HG03045 (cell line): ENCODE data around the gene SLC22A3.
"Not testable (repeated sequence)": the region's sequence is repeated elsewhere in the genome, so short reads cannot be mapped to it uniquely, and the experiment has no call there.

Source experiments
- ATAC-seq: cut with Tn5 transposase; IDR thresholded peaks from one replicate; pipeline ENCODE4 v1.9.1; 2021; ENCODE audit warnings: mild to moderate bottlenecking, moderate library complexity; ENCODE audit not compliant: unreplicated experiment

SLC22A3 gene, protein sequence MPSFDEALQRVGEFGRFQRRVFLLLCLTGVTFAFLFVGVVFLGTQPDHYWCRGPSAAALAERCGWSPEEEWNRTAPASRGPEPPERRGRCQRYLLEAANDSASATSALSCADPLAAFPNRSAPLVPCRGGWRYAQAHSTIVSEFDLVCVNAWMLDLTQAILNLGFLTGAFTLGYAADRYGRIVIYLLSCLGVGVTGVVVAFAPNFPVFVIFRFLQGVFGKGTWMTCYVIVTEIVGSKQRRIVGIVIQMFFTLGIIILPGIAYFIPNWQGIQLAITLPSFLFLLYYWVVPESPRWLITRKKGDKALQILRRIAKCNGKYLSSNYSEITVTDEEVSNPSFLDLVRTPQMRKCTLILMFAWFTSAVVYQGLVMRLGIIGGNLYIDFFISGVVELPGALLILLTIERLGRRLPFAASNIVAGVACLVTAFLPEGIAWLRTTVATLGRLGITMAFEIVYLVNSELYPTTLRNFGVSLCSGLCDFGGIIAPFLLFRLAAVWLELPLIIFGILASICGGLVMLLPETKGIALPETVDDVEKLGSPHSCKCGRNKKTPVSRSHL

DNA sequence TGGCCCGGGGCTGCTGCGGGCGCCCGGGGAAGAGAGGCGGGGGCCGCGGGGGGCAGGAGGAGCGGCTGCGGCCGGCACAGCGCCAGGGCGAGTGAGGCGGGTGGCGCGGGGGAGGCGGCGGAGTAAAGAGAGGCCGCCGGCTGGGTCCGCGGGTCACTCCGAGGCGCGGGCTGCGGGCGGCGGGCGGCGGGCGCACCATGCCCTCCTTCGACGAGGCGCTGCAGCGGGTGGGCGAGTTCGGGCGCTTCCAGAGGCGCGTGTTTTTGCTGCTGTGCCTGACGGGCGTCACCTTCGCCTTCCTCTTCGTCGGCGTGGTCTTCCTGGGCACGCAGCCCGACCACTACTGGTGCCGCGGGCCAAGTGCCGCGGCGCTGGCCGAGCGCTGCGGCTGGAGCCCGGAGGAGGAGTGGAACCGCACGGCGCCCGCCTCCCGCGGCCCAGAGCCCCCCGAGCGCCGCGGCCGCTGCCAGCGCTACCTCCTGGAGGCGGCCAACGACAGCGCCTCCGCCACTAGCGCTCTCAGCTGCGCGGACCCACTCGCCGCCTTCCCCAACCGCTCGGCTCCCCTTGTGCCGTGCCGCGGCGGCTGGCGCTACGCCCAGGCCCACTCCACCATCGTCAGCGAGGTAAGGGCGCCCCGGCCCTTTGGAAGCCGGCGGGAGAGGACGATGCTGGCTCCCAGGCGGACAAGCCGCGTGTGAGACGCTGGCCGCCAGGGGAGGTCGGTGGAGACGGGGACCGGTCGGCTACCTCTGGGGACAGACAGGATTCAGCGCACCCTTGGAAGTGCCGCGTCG, at the start of gene SLC22A3:
Gene SLC22A3, plus strand, starts transcription at position 156 of the 797 bp plus-strand sequence. Its CDS starts 42 bp downstream, at position 198.
- no peak for ATAC-seq

DNA sequence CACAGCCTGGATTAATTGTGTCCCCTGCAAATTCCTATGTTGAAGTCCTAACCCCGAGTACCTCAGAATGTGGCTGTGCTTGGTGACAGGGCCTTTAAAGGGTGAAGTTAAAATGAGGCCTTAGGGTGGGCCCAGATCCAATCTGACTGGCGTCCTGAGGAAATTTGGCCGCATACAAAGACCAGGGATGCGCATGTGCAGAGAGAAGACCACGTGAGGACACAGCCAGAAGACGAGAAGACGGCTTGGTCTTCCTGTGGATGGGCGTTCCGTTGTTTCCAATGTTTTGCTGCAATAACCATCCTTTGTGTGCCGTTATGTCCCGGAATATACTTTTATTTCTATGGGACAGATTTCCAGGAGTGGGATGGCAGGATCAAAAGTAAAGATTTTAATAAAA, 48.6 kb upstream of the SLC22A3 start:
- no peak for ATAC-seq

DNA sequence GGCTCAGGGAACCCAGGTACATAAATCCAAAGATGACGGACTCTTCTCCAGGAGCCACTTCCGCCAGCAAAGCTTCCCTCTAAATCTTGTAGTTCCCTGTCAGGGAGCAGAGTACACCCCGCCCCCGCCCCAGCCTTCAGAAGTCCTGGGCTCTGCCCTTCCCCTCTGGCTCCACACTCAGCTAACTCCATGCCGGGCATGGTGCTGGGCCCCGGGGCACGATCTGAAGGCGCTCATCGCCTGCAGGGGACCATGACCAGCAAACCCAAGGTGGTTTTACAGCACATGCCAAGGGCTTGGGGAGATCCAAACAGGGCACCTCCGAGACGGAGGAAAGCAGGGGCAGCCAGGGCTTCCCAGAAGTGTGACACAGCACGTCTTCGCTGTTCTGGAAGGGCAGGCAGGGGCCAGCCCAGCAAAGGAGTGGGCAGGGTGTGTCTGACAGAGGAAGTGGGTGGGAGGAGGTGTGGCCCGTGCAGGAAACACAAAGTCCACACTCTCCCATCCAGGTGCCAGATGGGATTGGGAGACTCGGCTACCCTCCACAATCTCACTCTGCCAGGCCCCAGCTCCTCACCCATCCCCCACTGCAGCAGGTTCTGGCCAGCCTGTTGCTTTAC, 48.0 kb upstream of the SLC22A3 start:
- no peak for ATAC-seq

DNA sequence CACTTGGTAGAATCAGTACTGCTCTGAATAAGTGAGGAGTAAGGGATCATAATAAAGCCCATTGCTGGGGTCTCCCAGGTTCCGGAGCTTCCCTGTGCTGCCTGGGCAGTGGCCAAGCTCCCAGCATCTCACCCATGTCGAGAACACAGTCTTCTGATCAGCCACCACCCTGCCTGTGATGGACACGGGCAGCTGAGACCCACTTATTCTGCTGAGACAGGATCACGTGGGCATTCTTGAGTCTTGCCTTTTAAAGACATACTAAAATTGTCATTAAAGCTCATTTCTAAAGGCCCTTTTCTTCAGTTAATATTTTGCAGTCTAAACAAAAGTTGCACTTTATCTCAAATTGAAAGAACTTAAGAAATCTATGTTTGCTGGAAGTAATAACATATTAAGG, 46.8 kb upstream of the SLC22A3 start:
- ATAC-seq, result no peak

DNA sequence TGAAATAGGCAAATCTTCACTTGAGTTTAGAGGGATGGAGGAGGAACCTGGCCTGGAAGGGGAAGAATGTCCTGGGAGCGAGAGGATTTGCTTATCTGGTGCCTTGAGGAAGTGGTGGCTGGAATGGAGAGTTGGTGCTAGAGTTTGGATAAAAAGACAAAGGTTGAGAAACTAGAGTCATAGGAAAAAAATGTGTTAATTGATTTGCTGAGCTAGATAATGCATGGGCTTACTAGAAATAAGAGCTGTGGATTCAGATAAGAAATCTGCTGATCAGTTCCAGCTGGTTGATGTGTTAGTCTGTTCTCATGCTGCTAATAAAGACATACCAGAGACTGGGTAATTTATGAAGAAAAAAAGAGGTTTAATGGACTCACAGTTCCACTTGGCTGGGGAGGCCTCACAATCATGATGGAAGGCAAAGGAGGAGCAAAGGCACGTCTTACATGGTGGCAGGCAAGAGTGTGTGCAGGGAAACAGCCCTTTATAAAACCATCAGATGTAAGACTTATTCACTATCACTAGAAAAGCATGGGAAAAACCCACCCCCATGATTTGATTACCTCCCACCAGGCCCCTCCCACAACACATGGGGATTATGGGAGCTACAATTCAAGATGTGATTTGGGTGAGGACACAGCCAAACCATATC, 45.6 kb upstream of the SLC22A3 start:
- ATAC-seq, result not testable (repeated sequence)

DNA sequence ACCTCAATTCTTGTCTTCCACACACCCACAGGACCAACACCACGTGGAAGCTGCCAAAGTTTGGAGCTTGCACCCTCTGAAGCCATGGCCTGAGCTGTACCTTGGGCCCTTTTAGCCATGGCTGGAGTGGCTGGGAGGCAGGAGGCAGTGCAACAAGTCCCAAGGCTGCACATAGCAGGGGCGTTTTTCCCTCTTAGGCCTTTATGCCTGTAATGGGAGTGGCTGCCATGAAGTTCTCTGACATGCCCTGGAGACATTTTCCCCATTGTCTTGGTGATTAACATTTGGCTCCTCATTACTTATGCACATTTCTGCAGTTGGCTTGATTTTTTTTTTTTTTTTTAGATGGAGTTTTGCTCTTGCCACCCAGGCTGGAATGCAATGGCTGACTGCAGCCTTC, 44.4 kb upstream of the SLC22A3 start:
- ATAC-seq, result no peak

DNA sequence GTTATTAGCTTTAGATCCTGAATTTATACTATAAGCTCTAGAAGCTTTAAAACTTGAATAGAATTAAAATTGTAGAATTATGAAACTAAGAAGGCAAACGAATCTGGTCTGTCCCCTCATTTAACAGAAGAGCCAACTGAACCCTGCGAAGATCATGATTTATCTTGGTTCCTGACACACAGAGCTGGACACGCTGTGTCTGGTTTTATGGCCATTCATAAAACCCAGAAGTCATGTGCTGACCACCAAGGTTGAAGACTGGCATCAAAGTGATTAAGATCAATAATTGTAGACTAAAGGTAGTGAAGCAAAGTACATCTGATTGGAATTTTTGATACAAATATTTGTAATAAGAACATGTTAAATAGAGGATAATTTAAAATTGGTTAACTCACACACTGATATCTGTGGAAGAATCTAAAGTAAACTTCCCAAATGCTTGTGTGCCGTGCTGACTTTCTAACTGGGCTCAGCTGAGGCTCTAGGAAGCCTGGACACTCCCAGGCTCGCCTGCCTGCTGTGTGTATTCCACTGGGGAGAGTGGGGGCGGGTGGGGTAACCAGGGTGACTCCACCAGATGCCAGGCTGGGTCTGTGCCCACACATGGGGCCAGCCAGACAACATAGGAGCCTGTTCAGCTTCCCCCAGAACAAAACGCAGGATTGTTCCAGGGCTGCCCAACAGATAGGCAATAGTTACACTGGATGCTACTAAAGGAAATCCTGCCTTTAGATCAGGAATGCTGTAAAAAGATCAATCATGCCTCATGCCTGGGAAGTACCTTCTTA, 42.1 kb upstream of the SLC22A3 start:
- ATAC-seq, result no peak

DNA sequence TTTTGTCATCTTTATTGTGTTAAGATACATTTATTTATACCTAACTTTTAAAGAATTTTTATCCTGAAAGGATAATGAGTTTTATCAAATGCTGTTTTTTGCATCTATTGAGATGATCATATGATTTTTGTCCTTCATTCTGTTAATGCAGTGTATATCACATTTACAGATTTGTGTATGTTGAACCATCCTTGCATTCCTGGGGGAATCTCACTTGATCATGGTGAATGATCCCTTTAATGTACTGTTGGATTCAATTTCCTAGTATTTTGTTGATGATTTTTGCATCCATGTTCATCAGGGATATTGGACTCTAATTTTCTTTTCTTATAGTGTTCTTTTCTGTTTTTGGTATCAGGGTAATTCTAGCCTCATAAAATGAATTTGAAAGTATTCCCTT, 38.5 kb upstream of the SLC22A3 start:
- no peak for ATAC-seq

DNA sequence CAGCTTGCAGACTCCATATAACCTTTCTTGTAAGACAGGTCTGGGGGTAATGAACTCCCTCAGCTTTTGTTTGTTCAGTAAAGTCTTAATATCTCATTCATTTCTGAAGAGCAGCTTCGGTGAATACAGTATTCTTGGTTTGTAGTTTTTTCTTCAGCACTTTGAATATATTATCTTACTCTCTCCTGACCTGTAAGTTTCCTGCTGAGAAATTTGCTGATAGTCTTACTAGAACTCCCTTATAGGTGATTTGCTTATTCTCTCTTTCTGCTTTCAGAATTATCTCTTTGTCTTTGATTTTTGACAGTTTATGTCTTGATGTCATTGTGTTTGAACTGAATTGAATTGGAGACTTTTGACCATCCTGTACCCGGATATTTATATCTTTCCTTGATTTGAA, 35.3 kb upstream of the SLC22A3 start:
- no peak for ATAC-seq

DNA sequence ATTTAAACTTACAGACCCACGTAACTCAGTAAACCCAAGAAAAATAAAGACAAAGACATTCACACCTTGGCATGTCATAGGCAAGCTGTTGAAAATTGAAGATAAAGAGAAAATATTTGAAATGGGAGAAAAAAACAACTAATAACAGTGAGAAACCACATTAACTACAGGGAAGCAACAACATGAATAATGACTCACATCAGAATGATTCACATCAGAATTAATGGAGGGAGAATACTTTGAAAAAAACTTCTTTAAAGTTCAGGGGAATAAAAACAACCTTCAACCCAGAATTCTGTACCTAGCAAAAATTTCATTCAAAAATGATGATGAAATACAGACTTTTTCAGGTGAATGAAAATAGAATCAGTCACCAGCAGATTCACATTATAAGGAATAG, 32.9 kb upstream of the SLC22A3 start:
- no peak for ATAC-seq

DNA sequence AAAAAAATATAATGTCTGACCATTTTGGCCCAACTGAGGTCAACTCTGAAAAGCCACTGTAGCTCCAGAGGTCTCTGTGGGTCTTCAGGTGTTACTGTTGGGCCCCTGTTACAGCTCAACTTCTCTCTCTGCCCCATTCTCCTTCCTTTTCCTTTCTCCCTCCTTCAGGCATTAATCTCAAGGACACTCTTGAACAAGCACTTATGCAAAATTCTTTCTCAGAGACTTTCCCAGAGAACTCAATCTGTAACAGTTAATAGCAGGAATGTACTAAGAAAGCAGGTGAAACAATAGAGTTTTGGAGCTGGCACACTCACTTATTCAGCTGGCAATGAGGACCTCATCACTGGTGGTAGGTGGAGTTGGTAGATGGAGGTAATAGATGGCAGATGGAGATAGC, 31.9 kb upstream of the SLC22A3 start:
- no peak for ATAC-seq

DNA sequence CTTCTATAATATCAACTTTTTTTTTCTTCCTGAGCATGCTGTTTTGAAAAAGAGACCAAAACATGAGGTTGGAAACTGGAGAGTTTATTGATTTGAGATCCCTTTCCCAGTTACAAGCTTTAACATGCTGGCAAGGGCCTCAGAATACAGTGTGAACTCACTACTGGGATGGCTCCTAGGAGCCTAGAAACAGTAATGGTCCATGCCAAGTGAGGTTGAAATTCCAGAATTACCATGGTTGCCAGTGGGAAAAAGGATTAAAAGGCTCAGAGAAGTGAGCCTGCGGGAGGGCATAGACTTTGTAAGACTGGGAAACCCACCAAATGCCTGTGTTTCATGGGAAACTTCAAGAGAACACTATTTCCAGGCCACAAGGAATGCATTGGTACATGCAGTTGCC, 28.9 kb upstream of the SLC22A3 start:
- no peak for ATAC-seq

DNA sequence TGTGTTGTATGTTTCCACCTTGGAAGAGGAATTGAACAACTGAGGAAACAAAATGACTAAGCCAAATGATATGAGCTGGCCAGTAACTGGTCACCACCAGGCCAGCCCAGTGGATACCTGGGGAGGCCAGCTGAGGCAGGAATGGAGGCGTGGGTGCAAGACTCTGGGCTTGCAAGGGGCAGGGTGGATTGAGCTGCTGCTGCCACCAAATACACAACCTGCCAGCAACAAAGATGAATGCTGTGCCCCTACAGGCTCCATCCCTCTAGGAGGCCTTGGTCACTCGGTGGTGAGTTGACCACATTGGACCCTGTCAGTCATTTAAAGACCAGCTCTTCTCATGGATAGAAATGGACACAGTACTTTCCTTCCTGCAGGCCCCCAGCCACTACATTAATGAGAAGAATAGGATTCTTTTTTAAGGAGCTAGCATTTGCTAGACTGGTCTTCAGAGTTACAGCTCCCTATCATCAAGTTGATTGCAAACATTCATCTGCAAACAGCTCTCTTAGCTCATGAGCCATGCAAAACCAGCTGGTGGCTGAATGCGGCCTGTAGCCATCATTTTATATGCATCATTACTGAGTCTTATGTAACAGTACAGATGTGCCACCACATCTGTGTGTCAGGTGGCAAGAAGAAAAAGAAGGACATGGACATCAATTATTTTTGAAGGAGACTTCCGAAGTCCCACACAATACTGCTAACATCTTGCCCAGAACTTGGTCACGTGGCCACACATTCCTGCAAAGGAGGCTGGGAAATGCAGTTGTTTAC, 26.3 kb upstream of the SLC22A3 start:
- ATAC-seq, result no peak

DNA sequence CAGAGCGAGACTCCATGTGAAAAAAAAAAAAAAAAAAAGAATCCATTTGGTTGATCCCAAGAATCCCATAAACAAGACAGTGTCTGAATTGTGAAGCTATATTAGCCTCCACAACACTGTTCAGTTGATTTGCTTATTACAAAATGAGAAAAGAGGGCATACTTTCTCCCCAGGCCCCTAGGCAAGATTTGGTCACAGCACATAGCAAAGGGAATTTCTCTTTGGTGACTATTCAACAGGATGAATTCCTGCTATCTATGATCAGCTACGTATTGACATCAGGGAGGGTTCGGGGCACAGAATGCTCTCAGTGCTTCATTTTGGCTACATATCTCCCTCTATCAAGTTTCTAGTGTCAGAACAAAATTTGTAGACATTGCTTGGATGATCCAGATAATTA, 20.2 kb upstream of the SLC22A3 start:
- ATAC-seq, result no peak

DNA sequence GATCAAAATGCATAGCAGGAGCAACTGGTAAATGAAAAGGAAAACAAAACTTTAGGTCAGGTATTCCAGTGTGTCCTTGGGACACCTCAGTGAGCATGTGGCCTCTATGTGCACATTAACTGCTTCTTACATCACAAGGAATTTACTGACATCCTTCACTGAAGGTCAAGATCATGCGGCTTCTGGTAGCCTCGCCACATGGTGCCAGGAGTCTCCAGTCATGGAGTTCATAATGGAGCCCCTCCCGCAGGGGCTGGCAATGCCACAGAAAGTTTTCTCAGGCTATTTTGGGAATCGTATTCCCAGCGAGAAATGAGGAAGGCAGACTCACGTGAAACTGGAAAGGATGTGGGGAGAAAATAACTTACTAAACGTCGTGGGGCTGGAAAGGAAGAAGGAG, 19.7 kb upstream of the SLC22A3 start:
- no peak for ATAC-seq

DNA sequence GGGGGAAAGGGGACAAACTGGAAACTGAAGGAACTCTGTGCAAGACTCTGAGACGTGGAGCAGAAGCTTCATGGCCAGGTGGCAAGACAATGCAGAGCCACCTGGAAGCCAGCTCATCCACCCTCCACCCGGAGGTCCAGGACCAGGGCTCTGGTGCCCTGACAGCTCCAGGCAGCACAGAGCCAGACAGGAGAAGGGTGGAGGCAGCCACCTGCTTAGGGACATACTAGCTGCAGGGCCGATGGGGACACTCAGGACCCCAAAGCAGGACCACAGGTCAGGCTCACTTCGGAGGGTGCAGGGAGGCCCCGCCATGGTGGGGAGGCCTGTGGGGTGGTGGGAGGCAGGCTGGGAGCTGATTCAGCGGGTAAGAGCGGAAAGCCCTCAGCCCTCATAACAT, 19.0 kb upstream of the SLC22A3 start:
- no peak for ATAC-seq

DNA sequence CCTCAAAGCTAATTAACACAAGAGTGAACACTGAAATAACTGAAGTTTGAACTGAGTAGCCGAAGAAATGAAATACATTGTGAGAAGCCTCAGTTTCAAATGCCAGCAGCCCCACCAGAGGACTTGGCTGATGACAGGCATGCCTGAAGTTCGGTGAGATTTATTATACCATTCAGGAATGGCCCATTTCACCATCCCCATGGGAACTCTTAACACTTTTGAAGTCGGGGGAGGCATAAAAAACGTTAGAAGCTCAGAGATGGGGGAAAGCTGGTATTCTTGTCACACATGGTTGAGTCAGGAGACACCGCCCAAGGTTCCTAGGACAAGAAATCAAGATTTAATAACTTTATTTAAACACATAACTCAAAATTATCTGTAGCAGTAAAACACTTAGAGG, 17.6 kb upstream of the SLC22A3 start:
- no peak for ATAC-seq

DNA sequence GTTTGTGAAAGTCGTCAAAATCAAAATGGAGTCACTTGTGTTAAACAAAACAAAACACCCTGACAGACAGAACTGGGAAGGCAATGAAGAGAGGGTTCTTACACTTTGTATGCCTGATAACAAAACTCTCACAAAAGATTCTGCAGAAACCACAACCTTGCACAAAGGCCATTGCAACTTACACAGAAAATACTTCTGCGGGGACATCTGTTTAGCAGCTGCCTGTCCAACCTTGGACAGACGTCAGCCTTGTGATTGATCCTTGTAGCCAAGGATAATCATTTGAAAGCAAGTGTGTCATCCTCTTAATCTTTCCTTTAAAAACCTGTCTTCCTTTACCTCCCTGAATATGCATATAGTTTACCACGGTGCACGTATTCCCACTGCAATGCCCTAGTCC, 17.0 kb upstream of the SLC22A3 start:
- ATAC-seq, result no peak

DNA sequence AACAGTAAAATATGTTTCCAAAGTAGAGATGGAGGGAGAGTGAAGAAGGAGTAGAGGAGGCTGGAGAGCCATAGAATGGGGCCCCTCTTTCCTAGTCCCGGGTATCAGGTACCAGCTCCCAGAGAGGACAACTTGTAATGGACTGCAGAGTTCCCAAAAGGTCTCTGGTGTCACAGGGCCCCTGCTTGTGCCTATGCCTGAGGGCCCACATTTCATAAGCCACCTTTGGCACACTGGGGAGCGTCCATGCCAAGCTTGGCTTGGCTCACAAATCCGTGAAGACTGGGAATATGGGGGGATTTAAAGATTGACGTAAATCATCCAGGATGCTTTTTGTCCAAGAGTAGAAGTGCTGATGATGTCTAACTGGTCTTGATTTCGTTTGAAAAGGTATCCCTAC, 16.4 kb upstream of the SLC22A3 start:
- ATAC-seq, result no peak
